Small intestine (tissue), 7 donors: ENCODE results near the gene SLC2A10. TPM values are rescaled to one million over a fixed set of nuclear protein-coding genes. Genes with fewer than 3 reads are reported as not detected.

ENCODE experiments used
- DNase-seq, 2 donors: peaks; one replicate each; pipeline versions ENCODE4 v3.0.0 to v3.0.0-alpha.2; 2013
- FAIRE-seq: peaks from 2 replicates; lab custom pipeline; 2012; peaks lifted over from hg19 to GRCh38; lab: Jason Lieb, UNC
- H3K27ac ChIP-seq, 3 donors: one replicate each; pipeline ENCODE4 v1.5.1; 2013; ENCODE audit warnings: low read length in 2 of 3, mild to moderate bottlenecking in 2 of 3, control low read depth in 1 of 3, inconsistent platforms in 1 of 3, low read depth in 1 of 3, moderate library complexity in 1 of 3
- H3K27me3 ChIP-seq, 3 donors: one replicate each; pipeline ENCODE4 v1.6.1; 2013; ENCODE audit warnings: low read length in 3 of 3, inconsistent platforms in 1 of 3; ENCODE audit not compliant: control insufficient read depth in 3 of 3, insufficient read depth in 3 of 3
- H3K36me3 ChIP-seq, 3 donors: one replicate each; pipeline ENCODE4 v1.6.1; 2013; ENCODE audit warnings: low read length in 3 of 3, inconsistent platforms in 1 of 3, low read depth in 1 of 3, mild to moderate bottlenecking in 1 of 3, moderate library complexity in 1 of 3; ENCODE audit not compliant: control insufficient read depth in 3 of 3, insufficient read depth in 2 of 3
- H3K4me1 ChIP-seq, 3 donors: one replicate each; pipeline ENCODE4 v1.6.1; 2013; ENCODE audit warnings: low read length in 2 of 3, inconsistent platforms in 1 of 3, low read depth in 1 of 3, mild to moderate bottlenecking in 1 of 3, moderate library complexity in 1 of 3; ENCODE audit not compliant: control insufficient read depth in 3 of 3, insufficient read depth in 2 of 3
- H3K4me3 ChIP-seq, 3 donors: one replicate each; pipeline ENCODE4 v1.5.1; 2013; ENCODE audit warnings: low read length in 3 of 3, control low read depth in 1 of 3, inconsistent platforms in 1 of 3, low read depth in 1 of 3, mild to moderate bottlenecking in 1 of 3, moderate library complexity in 1 of 3
- H3K9me3 ChIP-seq, 2 donors: one replicate each; pipeline ENCODE4 v1.6.1; 2013; ENCODE audit warnings: low read depth in 1 of 2, low read length in 1 of 2; ENCODE audit not compliant: control insufficient read depth in 2 of 2, insufficient read depth in 1 of 2
- WGBS, 3 donors: extraction: QIAGEN DNeasy Blood & Tissue Kit; methylation state at CpG; one replicate each; pipeline ENCODE4 v1.1.7; 2013; 5-methylcytosine and 5-hydroxymethylcytosine counted together
- polyA plus RNA-seq, 4 donors: library from polyadenylated mRNA; stranded (reverse) in 3 of 4; unstranded in 1 of 4; fragments of 200-250 nt in 3 of 4; fragments of 120-200 nt in 1 of 4; gene quantifications; one replicate each; pipeline versions ENCODE4 v1.2.1 to v1.2.3, GENCODE V29; 2013
- donor health status: healthy with polysubstance abuse.
- donor health status: control.
- donor health status: control.
- donor health status: Bipolar disorder and iron deficiency.
- donor health status: healthy.

The SLC2A10 gene
- polyA plus RNA-seq, 4 donors, result 0.27 to 24.0 (median 2.5) TPM

DNA sequence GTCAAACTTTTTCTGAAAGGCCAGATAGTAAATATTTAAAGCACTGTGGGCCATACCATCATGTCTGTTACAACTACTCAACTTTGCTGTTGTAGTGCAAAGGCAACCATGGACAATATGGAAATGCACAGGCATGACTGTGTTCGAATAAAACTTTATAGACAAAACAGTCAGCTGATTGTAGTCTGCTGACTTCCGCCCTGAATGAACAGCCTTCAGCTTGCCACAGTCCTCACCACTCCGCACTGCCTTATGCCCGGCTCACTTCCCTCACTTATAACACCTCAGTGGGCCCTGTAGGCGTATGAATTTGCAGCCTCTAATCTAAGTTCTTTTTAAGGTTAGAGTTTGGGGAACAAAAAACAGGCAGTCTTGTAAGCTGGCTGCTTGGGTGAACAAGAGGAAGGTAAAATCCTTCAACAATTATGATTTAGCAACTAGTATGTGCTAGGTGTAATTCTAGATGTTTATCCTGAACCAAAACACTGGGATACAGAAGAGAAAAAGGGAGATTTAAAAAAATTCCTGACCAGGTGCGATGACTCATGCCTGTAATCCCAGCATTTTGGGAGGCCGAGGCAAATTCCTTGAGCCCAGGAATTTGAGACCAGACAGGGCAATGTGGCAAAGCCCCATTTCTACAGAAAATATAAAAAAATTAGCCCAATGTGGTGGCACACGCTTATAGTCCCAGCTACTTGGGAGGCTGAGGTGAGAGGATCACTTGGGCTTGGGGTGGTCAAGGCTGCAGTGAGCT is 6.8 kb upstream of the SLC2A10 start:
- peaks cover 0 to 11% of the 10 kb centered on the region in 2 donors for H3K9me3 ChIP-seq
- no peaks in the 10 kb centered on the region for H3K27me3 ChIP-seq
- no peaks in the 10 kb centered on the region for H3K4me1 ChIP-seq
- H3K36me3 ChIP-seq, result no peaks in the 10 kb centered on the region
- WGBS, 3 donors, result 85 to 95% (median 90%) methylated on average over 8 of the region's 8 CpGs
- no peak overlapping the region for H3K4me3 ChIP-seq
- FAIRE-seq (no peak), DNase-seq (no peak)
- no peak overlapping the region for H3K27ac ChIP-seq

DNA sequence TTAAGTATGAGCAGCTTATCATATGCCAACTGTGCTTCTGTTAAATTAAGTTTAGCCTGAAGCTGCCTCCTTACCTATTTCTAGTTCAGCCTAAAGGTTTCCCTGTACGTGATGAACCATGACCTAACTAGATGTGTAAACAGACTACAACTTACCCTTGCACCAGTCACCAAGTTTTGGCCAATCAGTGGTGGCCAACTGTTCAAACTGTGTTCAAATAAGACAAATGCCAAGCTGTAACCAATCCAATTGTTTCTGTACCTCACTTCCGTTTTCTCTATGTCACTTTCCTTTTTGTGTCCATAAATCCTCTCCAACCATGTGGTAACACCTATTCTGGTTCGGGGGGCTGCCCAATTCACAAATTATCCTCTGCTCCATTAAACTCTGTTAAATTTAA is 6.0 kb upstream of the SLC2A10 start:
- DNase-seq (no peak), FAIRE-seq (no peak)
- Histone ChIP-seq H3K4me3 (no peak overlapping the region), H3K4me1 (peaks cover 0 to 2% (median 0%) of the 10 kb centered on the region in 3 donors), H3K36me3 (no peaks in the 10 kb centered on the region), H3K27ac (no peak overlapping the region), H3K27me3 (no peaks in the 10 kb centered on the region), H3K9me3 (peaks cover 0 to 11% of the 10 kb centered on the region in 2 donors)
- 69 to 76% (median 74%) methylated on average over 3 of the region's 3 CpGs for WGBS, 3 donors

DNA sequence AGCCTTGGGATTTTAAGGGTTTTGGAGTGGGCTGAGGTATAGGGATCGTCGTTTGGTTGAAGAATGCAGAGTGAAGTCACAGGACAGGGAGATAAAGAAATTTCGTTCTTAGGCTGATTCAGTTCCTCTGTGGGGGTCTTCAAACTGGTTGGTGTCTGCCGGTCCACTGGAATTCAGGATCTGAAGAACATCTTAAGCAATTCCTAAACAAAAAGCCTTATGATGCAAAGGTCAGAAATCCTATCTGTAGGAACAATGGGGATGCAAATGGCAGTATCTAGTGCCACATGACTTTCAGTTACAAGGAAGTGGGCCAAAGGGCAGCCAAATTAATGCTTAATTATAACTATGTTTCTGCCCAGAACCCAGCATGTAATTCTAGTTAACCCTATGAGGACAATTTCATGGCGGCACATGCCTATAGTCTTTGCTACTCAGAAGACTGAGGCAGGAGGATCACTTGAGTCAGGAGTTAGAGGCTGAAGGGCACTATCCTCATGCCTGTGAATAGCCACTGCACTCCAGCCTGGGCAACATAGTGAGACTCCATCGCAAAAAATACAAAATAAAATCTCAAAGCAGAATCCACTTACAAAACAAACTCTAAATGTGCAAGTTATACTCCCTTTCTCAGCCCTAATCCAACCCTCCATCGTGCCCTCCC is 4.6 kb upstream of the SLC2A10 start:
- Histone ChIP-seq H3K4me3 (no peak overlapping the region), H3K4me1 (peaks cover 0 to 11% (median 0%) of the 10 kb centered on the region in 3 donors), H3K27ac (no peak overlapping the region), H3K27me3 (no peaks in the 10 kb centered on the region), H3K36me3 (no peaks in the 10 kb centered on the region), H3K9me3 (peaks cover 0 to 8% of the 10 kb centered on the region in 2 donors)
- DNase-seq (no peak), FAIRE-seq (no peak)
- WGBS, 3 donors, result 62 to 69% (median 65%) methylated on average over 7 of the region's 7 CpGs

DNA sequence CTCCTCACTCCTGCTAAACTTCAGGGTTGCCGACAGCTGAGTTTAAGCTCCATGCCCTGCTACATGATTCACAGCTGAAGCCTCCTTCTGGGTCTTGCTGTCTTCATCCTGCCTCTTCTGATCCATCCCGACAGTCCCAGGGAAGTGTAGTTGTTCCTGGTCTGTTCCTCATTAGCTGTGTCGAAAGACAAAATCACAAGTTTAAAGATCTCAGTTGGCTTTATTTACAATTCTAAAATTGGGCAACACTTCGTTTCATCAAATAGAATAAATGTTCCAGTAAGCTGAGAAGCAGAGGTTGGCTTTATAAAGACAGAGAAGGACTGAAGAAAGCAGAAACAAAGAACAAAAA is 4.1 kb upstream of the SLC2A10 start:
- Histone ChIP-seq H3K27ac (no peak overlapping the region), H3K4me3 (no peak overlapping the region), H3K36me3 (no peaks in the 10 kb centered on the region), H3K9me3 (peaks cover 0 to 8% of the 10 kb centered on the region in 2 donors), H3K4me1 (peaks cover 0 to 12% (median 0%) of the 10 kb centered on the region in 3 donors), H3K27me3 (no peaks in the 10 kb centered on the region)
- 68 to 74% (median 74%) methylated on average over 4 of the region's 4 CpGs for WGBS, 3 donors
- no peak for DNase-seq
- no peak for FAIRE-seq

DNA sequence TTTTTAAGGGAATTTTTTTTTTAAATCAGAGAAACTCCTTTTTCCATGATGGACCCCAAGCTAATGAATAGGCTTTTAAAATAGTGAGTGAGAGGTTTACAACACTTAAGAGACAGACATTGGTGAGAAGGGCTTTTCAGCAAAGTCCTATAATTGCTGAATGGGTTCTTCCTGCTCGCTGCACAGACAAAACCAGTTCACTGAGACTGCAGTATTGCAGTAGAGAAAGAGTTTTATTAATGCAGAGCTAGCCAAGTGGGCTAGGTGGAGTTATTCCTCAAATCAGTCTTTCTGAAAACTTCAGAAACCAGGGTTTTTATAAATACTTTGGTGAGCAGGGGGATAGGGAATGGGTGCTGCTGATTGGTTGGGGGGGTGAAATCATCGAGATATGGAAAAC is 3.2 kb upstream of the SLC2A10 start:
- Histone ChIP-seq H3K36me3 (peaks cover 0 to 2% (median 0%) of the 10 kb centered on the region in 3 donors), H3K4me1 (peaks cover 0 to 15% (median 0%) of the 10 kb centered on the region in 3 donors), H3K27me3 (no peaks in the 10 kb centered on the region), H3K4me3 (no peak overlapping the region), H3K27ac (no peak overlapping the region), H3K9me3 (peaks cover 0 to 8% of the 10 kb centered on the region in 2 donors)
- whole genome bisulfite sequencing, 3 donors, result 79 to 93% (median 92%) methylated on average over 2 of the region's 2 CpGs
- FAIRE-seq (no peak), DNase-seq (no peak)

DNA sequence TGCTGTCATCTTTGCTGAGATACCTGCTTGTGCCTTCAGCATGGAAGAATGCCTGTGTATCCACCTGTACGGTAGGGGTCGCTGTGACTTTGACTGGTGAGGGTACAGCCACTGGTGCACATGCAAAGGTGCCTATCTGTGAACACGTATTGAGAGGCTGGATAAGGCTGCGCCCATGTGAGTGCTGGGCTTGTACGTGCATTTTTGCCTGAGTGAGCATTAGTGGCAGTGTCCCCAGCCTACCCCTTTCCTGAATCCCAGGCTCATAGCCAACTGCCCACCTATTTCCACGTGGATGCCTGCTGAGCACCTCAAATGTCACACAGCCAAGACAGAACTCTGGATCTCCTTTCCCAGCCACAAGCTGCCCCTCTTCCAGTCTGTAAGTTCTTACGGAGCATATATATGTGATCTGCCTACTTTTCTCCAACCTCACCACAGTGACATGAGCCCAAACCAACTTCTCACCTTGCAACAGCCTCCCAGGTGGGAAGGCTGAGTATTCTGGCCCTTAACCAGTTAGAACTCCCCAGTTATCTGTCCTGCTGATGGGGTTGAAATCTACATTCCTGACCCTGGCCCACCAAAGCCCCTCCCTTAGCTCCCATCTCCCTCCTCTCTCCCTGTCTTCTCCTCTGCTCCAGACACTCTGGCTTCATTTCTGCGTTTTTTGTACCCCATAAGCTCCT is 1.1 kb upstream of the SLC2A10 start:
- Histone ChIP-seq H3K27ac (peak overlapping the region in 2 of 3 donors; percentile 10 to 75), H3K27me3 (no peaks in the 10 kb centered on the region), H3K4me1 (peaks cover 0 to 15% (median 0%) of the 10 kb centered on the region in 3 donors), H3K4me3 (peak overlapping the region in 1 of 3 donors; percentile 83), H3K9me3 (peaks cover 0 to 8% of the 10 kb centered on the region in 2 donors), H3K36me3 (peaks cover 0 to 4% (median 0%) of the 10 kb centered on the region in 3 donors)
- DNase-seq, result peak; percentile 30 to 78
- FAIRE-seq, result no peak
- 53 to 61% (median 56%) methylated on average over 8 of the region's 8 CpGs for WGBS, 3 donors

DNA sequence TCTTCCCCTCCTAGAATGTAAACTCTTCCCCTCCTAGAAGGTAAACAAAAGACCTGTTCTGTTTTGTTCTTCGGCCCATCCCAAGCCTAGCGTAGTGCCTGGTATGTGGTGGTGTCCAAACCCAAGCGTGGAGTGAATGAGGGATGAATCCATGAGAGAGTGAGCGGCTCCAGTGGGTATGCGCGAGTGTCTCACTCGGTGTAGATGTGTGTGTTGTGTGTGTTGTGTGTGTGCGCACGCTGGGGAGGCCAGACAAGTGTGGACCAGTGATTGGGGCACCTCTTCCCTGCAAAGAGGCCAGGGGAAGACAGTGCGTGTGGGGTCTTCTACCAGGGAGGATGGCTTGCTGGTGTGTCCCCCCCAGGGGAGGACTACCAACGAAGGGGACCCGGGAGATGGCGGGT is 392 bp upstream of the SLC2A10 start:
- 57 to 74% (median 64%) methylated on average over 10 to 13 of the region's 13 CpGs for WGBS, 3 donors
- no peaks in the 10 kb centered on the region for H3K27me3 ChIP-seq
- H3K27ac ChIP-seq, result peak overlapping the region; percentile 1 to 77 (median 75)
- FAIRE-seq (no peak), DNase-seq (peak in 1 of 2 donors; percentile 36)
- H3K9me3 ChIP-seq, result peaks cover 0 to 8% of the 10 kb centered on the region in 2 donors
- H3K36me3 ChIP-seq, result peaks cover 0 to 4% (median 0%) of the 10 kb centered on the region in 3 donors
- peaks cover 0 to 15% (median 0%) of the 10 kb centered on the region in 3 donors for H3K4me1 ChIP-seq
- peak overlapping the region in 2 of 3 donors; percentile 42 to 83 for H3K4me3 ChIP-seq
